Spleen (tissue), 11 donors: Measurements from ENCODE around the gene SOD2. TPM values are rescaled to one million over a fixed set of nuclear protein-coding genes. Genes with fewer than 3 reads are reported as not detected.
"Not testable (repeated sequence)": the region's sequence is repeated elsewhere in the genome, so short reads cannot be mapped to it uniquely, and the experiment has no call there.

Experiments
- DNase-seq: peaks from one replicate; pipeline ENCODE4 v3.0.0-alpha.2; 2020
- H3K27ac ChIP-seq, 8 donors: fragments of 200-600 bp; sonication (generic) in 7 of 8; 1 replicate in 4 of 8; 2 replicates in 4 of 8; pipeline versions ENCODE4 v1.5.0 to v1.8.0; 2016 to 2021; ENCODE audit warnings: inconsistent platforms in 4 of 8, mild to moderate bottlenecking in 4 of 8, moderate library complexity in 1 of 8
- H3K27me3 ChIP-seq, 7 donors: fragments of 200-600 bp; sonication (generic) in 6 of 7; replicated peaks in 1 of 7; 1 replicate in 4 of 7; 2 replicates in 3 of 7; pipeline versions ENCODE4 v1.5.0 to v1.8.0; 2016 to 2021; ENCODE audit warnings: inconsistent platforms in 3 of 7, mild to moderate bottlenecking in 1 of 7
- H3K36me3 ChIP-seq, 6 donors: fragments of 200-600 bp; sonication (generic) in 5 of 6; 1 replicate in 4 of 6; 2 replicates in 2 of 6; pipeline versions ENCODE4 v1.5.0 to v1.8.0; 2016 to 2021; ENCODE audit warnings: inconsistent platforms in 2 of 6
- H3K4me1 ChIP-seq, 6 donors: fragments of 200-600 bp; sonication (generic) in 5 of 6; 1 replicate in 3 of 6; 2 replicates in 3 of 6; pipeline versions ENCODE4 v1.5.0 to v1.8.0; 2016 to 2021; ENCODE audit warnings: inconsistent platforms in 3 of 6
- H3K4me3 ChIP-seq, 8 donors: fragments of 200-600 bp; sonication (generic) in 7 of 8; 1 replicate in 4 of 8; 2 replicates in 4 of 8; pipeline versions ENCODE4 v1.5.0 to v1.8.0; 2016 to 2021; ENCODE audit warnings: inconsistent platforms in 4 of 8, mild to moderate bottlenecking in 4 of 8, moderate library complexity in 2 of 8
- H3K9me3 ChIP-seq, 8 donors: fragments of 200-600 bp; sonication (generic) in 7 of 8; 1 replicate in 4 of 8; 2 replicates in 4 of 8; pipeline versions ENCODE4 v1.5.0 to v1.8.0; 2016 to 2021; ENCODE audit warnings: inconsistent platforms in 4 of 8
- CTCF ChIP-seq, 11 experiments: fragments of 200-600 bp in 7 of 11; fragments of 450-650 bp in 4 of 11; sonication (generic) in 4 of 11; IDR thresholded peaks in 8 of 11; conservative IDR thresholded peaks in 3 of 11; 1 replicate in 7 of 11; 2 replicates in 4 of 11; pipeline versions ENCODE4 v1.4.0 to v1.8.0; 2016 to 2021; ENCODE audit warnings: antibody characterized with exemption in 11 of 11, inconsistent platforms in 4 of 11, mild to moderate bottlenecking in 1 of 11
- POLR2A ChIP-seq, 3 donors: fragments of 450-650 bp; IDR thresholded peaks; one replicate each; pipeline ENCODE4 v1.5.1; 2017; ENCODE audit warnings: antibody characterized with exemption in 3 of 3, mild to moderate bottlenecking in 1 of 3
- POLR2AphosphoS5 ChIP-seq, 3 donors: sonication (generic); formaldehyde crosslinking; IDR thresholded peaks; one replicate each; pipeline ENCODE4 v1.5.1; 2017; ENCODE audit warnings: antibody characterized with exemption in 3 of 3
- WGBS, 5 donors: extraction: QIAGEN DNeasy Blood & Tissue Kit in 3 of 5; methylation state at CpG; one replicate each; pipeline versions ENCODE4 v1.1.5 to v1.1.7; 2013 to 2018; 5-methylcytosine and 5-hydroxymethylcytosine counted together
- intact Hi-C: fragments of 100-400 bp; cut with DNase I; formaldehyde crosslinking; loops from one replicate; pipeline ENCODE4 v1.15.0; 2023; ENCODE audit warnings: low total_unique reads
- polyA plus RNA-seq, 3 donors: library from polyadenylated mRNA; stranded (reverse); fragments of 200-250 nt; gene quantifications; one replicate each; pipeline ENCODE4 v1.2.1, GENCODE V29; 2013
- total RNA-seq, 7 donors: library from RNA; depleted of rRNA in 3 of 7; stranded (reverse); fragments of >200 nt in 3 of 7; fragmentation: NEBNext Ultra II Directional in 4 of 7; extraction: Animal tissue kit (Norgen Biotek cat#: 25700) in 4 of 7; gene quantifications; one replicate each; pipeline versions ENCODE4 v1.1.0 to v1.2.1, GENCODE V29; 2016 to 2021
- donor health status: healthy with polysubstance abuse.
- donor health status: DM: no; HTN: no; CAD: no; lungs with moderate emphysema.
- donor health status: DM: no; HTN: no; CAD: no.
- donor health status: Bipolar disorder and iron deficiency.
- donor health status: healthy.
- donor health status: DM: no; HTN: no; CAD: no.
- donor health status: DM: yes; HTN: yes; CAD: no.

SOD2 gene
- total and polyA plus RNA-seq, 10 donors, result 60.3 to 463 (median 249) TPM

DNA sequence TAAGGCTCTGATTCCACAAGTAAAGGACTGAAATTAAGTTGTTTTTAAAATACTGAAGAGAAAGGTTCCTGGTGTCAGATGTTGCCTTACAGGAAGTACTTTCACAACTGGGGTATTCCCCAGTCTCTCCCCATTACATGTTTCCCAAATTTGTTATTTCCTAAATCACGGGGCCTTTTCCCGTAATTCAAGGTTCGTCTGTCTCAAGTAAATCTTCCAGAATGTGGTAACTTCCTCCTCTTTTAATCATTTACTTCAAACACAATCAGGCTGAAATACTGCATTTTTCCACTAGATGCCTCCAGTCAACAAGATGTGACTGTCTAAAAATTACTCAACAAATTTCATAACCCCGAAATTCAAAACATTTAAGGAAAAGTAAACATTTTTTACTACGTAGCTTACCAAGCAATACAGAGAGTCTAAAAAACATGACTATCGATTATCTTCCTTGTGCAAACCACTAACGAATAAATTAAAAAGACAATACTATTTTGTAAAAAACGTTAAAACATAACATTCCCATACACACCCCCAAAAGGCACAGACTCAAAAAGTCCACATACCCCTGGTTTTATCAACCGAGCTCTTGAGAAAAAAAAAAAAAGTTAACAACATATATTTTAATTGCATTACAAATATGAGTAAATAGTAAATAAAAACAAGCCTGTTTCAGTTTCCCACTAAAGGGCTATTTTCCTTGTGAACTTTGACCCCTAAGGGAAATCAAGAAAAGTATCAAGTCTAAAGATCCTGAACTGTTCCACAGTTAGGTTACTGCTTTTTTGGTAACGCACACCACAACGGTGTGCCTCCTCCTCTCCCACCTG is 1.7 kb downstream of the SOD2 start:
- peaks cover 0 to 50% (median 23%) of the 10 kb centered on the region in 6 donors for H3K36me3 ChIP-seq
- no peak for DNase-seq
- no peaks in the 10 kb centered on the region for H3K27me3 ChIP-seq
- intact Hi-C loops, result loop anchor here (5.0 kb wide), 1 partner anchor 36 kb away; the partner anchor contains the start of gene WTAP
- peak overlapping the region; percentile 92 to 98 (median 97) for H3K27ac ChIP-seq
- H3K4me3 ChIP-seq, result peak overlapping the region; percentile 88 to 96 (median 94)
- H3K4me1 ChIP-seq, result peaks cover 39 to 86% (median 62%) of the 10 kb centered on the region in 6 donors
- TF ChIP-seq POLR2A (IDR thresholded peaks at IDR 0.05), result no peak
- peak in 2 of 3 donors; percentile 38 to 48 for TF ChIP-seq POLR2AphosphoS5 (IDR thresholded peaks at IDR 0.05)
- TF ChIP-seq CTCF (IDR thresholded peaks at IDR 0.05 in 8 of 11, conservative IDR thresholded peaks at IDR 0.05 in 3 of 11), result peak; percentile 58 to 98 (median 80)
- H3K9me3 ChIP-seq, result no peaks in the 10 kb centered on the region
- 10 to 20% (median 12%) methylated on average over 11 of the region's 11 CpGs for WGBS, 5 donors

DNA sequence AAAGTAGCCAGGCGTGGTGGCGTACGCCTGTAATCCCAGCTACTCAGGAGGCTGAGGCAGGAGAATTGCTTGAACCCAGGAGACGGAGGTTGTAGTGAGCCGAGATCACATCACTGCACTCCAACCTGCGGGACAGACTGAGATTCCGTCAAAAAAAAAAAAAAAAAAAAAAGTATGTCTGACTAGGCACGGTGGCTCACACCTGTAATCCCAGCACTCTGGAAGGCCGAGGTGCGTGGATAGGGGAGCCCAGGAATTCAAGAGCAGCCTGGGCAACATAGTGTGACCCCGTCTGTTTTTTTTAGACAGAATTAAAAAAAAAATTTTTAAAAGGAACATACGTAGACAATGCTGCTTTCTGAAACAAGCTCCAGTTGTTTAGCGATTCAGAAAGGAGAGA is 2.9 kb downstream of the SOD2 start:
- WGBS, 5 donors, result 90 to 96% (median 94%) methylated on average over 11 to 13 of the region's 13 CpGs
- H3K4me1 ChIP-seq, result peaks cover 39 to 91% (median 60%) of the 10 kb centered on the region in 6 donors
- peaks cover 0 to 62% (median 29%) of the 10 kb centered on the region in 6 donors for H3K36me3 ChIP-seq
- intact Hi-C loops, result loop anchor here (5.0 kb wide), 1 partner anchor 37 kb away; the partner anchor contains the start of gene WTAP
- peak overlapping the region in 3 of 8 donors; percentile 20 to 96 (median 95) for H3K4me3 ChIP-seq
- not testable (repeated sequence) for H3K27me3 ChIP-seq, DNase-seq, H3K9me3 ChIP-seq
- H3K27ac ChIP-seq, result peak overlapping the region in 3 of 8 donors; percentile 97

GRCh38 chr6:159689001-159689400 is 4.0 kb downstream of the SOD2 start:
- intact Hi-C loops, result no loop called here
- no peaks in the 10 kb centered on the region for H3K9me3 ChIP-seq
- no peak for DNase-seq
- peaks cover 28 to 87% (median 52%) of the 10 kb centered on the region in 6 donors for H3K4me1 ChIP-seq
- peak overlapping the region in 2 of 8 donors; percentile 18 to 20 for H3K4me3 ChIP-seq
- peaks cover 0 to 73% (median 39%) of the 10 kb centered on the region in 6 donors for H3K36me3 ChIP-seq
- H3K27ac ChIP-seq, result peak overlapping the region in 3 of 8 donors; percentile 26 to 97 (median 26)
- no peaks in the 10 kb centered on the region for H3K27me3 ChIP-seq
- no peak for TF ChIP-seq CTCF (IDR thresholded peaks at IDR 0.05 in 8 of 11, conservative IDR thresholded peaks at IDR 0.05 in 3 of 11)
- TF ChIP-seq POLR2AphosphoS5 (IDR thresholded peaks at IDR 0.05), result peak; percentile 18 to 57 (median 43)
- WGBS, 5 donors, result 77 to 88% (median 81%) methylated on average over 6 of the region's 6 CpGs

DNA sequence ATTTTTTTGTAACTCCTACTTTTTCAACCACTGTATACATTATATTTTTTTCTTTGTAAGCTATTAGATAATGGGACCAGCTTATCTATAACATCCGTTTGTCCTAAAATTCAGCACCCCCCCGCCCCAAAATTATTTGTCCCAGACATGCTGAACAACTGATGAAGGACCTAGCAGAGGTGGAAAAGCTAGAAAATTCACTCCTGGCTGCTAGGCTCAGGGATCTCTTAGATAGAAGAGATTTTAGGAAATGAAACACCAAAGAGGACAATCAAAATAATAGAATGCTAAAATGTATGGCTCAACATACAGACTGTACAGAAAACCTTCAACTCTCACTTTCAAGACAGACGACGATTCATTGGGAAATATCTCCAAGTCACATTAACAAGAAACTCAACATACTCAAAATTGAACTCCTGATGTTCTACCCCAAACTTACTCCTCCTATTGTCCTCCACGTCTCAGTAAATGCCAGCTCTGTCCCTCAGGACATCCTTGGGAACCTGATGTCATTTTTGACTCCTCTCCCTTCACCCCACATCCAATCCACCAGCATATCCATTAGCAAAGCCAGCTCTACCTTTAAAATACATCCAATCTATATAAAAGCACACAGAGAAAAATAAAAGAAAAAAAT is 4.7 kb downstream of the SOD2 start:
- H3K27me3 ChIP-seq, result no peaks in the 10 kb centered on the region
- peak overlapping the region in 2 of 8 donors; percentile 18 to 20 for H3K4me3 ChIP-seq
- peaks cover 25 to 89% (median 49%) of the 10 kb centered on the region in 6 donors for H3K4me1 ChIP-seq
- intact Hi-C loops, result no loop called here
- peaks cover 0 to 79% (median 45%) of the 10 kb centered on the region in 6 donors for H3K36me3 ChIP-seq
- TF ChIP-seq POLR2AphosphoS5 (IDR thresholded peaks at IDR 0.05) (no peak), POLR2A (IDR thresholded peaks at IDR 0.05) (no peak), CTCF (IDR thresholded peaks at IDR 0.05 in 8 of 11, conservative IDR thresholded peaks at IDR 0.05 in 3 of 11) (no peak)
- 79 to 88% (median 83%) methylated on average over 5 of the region's 5 CpGs for WGBS, 5 donors
- H3K27ac ChIP-seq, result peak overlapping the region in 2 of 8 donors; percentile 26 to 97
- DNase-seq, result no peak
- H3K9me3 ChIP-seq, result no peaks in the 10 kb centered on the region
